ENCODE results near the gene ACIN1.
"Not testable (repeated sequence)": the region's sequence is repeated elsewhere in the genome, so short reads cannot be mapped to it uniquely, and the experiment has no call there.

Gene ACIN1

DNA sequence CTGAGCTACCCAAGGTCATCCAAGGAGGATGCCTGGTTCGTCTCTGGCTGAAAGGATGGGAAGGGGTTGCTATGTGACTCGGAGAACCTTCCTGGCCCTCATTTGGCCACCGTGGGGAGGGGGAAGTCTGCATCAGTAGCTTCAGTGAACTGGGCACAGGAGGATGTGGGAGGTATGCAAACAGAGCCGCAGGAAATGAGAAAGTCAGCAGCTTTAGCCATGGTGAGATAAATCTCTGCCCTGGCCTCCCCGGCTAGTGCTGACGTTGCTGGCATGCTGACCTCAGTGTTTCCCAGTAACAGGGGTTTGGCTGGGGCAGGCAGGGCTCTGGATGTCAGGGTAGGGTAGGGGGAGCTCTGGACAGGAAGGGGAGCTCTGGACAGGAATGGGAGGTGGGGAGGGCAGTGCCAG lies 26.4 kb upstream of the ACIN1 start:
- peak; percentile 12 for DNase-seq

DNA sequence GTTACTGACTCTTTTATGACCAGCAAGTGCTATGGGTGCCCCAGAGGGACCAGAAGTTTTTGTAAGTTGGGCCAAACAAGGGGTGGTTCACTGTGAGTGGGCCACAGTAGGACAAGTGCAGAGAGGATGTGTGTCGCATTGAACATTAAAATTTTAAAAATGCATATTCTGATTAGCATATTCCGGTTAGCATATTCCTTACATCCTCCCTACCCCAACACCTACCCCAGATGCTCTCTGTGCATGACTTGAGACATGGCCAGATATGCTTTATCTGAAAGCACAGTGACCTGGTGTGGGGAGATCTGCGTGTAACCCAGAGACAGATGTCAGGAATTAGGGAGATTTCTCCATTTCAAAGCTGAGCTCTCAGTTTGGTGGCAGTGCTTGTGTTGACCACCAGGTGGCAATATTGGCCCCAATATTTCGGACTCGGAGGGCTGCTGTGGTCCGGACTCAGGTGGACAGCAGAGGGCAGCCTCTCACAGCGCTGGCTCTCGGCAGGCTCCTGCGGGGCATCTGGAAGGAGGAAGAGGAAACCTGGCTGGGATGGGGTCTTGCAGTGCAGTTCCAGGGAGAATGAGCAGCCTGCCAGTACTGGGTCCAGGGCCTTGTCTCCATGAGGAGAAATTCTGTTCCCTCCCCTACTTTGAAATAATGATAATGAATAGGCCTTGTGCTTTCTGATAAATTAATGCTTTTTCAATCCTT lies 25.8 kb upstream of the ACIN1 start:
- peak; percentile 87 for DNase-seq

DNA sequence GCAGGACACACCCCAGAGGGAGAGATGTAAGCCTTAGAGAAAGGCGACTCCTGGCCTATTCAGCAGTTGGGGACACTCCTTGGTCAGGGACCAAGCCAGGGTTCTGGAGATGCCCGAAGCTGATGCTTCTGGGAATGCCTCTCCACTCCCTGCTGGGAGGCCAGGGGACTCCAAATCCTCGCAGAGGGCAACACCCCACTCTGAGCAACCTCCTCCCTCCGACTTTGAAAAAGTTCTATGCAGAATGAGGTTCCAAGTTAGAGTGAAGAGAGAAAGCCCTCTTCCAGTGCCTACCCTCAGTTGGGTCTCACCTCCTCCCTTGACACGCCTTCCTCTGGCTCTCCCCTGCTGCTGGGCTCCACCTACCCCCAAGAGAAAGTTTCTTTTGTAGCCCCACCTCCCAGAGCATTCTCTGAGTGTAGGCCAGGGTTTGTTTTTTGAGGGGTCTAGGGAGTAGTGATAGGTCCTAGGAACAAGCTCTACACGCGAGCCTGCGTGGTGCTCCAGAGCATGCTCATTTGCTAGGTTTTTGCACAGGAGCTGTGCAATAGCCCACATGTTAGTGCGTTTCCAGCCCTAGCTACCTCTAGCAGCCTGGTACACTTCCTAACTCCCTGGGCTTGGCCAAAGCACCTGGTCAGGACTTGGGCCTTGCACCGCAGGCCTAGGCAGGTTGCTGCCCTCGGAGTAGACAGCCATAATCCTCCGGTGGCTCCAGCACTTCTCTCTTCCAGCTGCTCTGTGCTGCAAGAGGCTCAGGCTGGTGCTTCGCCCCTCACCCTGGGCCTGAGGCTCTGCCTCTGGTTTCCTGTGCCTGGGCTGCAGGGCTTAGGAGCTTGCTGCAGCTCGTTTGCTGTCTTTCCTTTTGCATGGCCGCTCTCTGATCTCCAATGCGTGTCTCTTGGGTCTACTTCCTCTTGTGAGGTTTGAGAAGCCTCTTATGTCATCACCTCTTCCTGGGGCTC lies 24.7 kb upstream of the ACIN1 start:
- peak; percentile 31 for DNase-seq

DNA sequence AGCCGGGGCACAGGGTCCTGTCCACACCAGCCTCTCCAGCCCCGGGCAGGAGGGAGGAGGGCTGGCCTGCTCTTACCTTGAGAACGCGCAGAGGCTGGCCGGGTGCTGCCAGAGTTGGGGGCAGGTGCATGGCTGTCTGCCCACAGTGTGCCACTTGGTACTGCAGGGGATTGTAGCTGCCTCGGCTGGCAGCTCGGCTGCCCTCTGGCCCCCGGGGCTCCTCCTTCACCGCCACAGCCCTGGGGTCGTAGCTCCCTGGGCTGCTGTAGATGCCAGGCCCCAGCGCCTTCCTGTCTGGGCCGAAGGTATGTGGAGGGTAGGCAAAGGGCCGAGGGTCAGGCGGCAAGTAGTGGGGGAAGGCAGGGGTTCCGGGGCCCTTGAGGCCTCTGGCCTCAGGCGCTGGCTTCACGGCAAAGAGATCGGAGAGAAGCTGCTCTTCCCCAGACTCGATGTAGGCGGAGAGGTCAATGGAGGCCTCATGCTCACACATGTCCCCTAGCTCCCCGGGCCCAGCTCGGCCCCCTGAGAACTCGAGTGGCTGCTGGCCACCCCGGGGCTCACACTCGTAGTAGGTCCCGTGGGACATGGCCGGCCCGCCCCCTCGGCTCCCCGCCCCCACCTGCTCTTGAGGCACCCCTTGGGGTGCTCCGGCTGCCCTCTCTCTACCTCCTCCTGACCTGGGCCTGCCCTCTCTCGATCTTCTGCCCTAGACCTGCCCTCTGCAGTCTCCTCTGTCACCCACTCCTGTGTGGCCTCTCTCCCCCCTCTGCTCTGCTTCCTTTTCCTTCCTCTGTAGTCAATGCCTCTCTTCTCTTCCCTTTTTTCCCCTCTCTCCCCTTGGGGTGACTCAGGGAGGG lies 23.8 kb upstream of the ACIN1 start, which contains the start of gene CEBPE:
CEBPE (minus strand) TSS at position 750 of the 857 bp plus-strand sequence; CDS start at position 586, 164 bp downstream.
- DNase-seq: no peak

DNA sequence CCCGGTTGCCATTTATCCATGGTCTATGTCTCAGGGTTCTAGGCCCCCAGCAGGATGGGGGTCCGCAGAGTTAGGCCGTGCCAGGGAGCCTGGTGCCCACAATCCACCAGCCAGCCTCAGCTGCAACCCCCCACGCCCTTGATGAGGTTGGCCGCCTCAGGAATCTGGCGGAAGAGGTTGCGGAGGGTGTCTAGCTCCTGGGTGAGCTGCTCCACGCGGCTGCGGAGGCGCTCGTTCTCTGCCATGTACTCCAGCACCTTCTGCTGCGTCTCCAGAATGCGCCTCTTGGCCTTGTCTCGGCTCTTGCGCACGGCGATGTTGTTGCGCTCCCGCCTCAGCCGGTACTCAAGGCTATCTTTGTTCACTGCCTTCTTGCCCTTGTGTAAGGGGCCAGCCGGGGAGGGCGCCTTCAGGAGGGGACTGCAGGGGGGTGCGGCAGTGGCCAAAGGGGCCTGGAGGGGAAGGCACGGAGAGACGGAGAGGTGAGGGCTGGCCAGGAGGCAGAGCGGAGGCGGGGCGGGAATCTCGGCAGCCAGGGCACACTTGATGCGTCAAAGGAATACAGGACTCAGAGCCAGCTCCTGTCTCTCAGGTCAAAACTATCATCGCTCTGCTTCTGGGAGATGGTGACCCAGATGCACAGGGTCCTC lies 22.6 kb upstream of the ACIN1 start:
- DNase-seq: no peak

DNA sequence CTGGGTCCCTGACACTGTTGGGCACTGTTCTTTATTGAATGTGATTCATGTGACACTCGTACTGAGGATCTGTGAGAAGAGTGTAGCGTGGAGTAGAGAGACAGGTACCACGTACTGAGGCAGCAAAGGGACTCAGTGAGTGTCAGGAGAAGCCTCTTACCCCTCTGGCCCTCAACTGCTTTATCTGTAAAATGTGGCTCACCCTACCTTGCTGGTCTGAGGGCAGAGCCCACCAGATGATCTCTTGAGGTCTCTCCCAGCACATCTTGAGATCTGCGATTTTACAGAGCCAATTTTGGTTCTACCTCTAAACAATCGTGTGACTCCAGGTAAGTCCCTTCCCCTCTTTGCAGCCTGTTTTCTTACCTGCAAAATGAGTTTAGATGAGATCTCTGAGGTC lies 21.0 kb upstream of the ACIN1 start:
- DNase-seq: no peak

DNA sequence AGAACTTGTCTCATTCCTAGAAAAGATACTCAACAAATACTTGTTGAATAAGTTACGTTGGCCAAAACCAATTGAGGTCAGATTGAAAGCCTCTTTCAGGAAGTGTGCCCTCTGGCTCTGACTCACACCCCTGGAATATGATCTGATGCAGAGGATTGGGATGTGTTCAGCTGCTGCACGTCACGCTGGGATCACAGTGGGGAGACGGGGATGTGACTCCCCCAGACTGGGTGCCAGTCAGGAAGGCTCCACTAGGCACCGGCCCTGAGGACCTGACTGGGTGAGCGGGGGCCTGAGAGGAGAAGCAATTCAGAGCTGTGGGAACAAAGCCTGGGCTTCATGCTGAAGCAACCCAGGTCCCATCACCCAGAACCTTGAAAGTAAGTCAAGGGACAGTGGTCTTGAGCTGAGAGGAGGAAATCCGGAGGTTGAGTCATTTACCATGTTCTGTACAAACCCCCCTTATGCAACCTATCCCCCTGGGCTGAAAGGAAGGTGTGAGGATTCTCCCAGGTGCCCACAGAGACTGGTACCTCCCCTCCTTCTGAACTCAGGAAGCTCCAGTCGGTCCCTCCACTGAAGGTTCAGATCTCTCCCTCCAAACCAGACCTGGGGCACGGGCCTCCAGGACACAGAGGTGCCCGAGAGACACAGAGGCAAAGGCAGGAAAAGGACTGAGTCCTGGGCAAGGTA lies 20.2 kb upstream of the ACIN1 start:
- no peak for DNase-seq

DNA sequence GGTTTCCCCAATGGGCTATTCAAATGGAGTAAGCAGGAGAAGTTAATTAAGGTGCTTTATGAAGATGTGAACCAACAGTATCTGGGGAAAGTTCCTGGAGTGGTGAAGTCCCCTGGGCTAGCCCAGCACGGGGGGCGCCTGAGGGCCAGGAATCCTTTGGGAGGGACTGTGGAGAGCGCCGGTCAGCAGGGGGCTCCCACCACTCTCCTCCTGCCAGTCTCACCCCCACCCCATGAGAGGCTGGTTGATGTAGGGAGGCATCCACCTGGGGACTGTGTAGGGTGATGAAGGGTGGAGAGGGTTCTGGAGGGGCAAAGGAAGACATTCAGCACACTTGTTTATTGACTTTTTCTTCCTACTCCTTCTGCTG lies 19.7 kb upstream of the ACIN1 start:
- DNase-seq: no peak

DNA sequence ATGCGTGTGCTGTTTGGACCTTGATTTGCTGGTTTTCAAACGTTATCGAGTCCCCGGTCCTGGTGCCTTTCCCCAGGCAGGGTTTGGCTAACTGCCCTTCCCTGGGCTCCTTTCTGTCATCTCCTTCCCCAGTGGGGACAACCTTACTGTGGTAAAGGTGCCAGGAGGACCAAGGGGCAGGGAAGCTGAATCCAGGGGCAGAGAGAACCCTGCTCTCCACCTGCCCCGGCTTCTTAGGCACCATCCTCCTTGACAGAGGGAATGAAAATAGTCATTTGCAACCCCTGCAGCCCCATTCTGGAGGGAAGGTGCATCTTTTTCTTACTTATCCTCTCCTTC lies 19.2 kb upstream of the ACIN1 start:
- no peak for DNase-seq

DNA sequence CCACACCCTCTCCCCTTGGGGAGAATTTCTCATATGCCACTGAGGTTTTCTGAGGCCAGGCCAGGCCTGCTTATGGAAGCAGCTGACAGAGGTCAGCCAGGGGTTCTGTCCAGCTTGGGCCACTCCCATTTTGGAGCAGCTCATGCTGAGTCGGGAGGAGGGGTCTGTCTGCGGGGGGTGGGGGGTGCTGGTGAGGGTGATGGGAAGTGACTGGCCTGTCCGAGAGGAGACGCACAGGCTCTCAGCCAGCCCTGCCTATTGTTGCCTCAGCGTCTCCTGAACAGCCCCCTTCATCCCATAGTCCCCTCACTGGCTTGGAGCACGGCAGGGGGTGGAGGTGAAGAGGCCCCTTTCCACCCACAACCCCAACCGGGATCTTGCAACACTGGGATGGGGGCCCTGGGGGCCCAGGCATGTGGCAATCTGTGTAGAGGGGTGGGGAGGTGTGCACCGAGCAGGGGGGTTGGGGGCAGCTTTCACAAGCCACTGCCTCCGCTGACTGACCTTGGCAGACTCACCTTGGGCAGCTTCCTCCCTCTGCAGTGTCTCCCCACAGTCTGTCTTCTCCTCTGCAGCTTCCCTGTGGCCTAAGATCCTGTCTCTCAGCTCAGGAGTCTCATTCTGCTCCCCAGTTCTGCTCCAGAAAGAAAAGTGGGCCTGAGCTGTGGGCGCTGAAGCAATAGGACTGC lies 18.6 kb upstream of the ACIN1 start:
- no peak for DNase-seq

DNA sequence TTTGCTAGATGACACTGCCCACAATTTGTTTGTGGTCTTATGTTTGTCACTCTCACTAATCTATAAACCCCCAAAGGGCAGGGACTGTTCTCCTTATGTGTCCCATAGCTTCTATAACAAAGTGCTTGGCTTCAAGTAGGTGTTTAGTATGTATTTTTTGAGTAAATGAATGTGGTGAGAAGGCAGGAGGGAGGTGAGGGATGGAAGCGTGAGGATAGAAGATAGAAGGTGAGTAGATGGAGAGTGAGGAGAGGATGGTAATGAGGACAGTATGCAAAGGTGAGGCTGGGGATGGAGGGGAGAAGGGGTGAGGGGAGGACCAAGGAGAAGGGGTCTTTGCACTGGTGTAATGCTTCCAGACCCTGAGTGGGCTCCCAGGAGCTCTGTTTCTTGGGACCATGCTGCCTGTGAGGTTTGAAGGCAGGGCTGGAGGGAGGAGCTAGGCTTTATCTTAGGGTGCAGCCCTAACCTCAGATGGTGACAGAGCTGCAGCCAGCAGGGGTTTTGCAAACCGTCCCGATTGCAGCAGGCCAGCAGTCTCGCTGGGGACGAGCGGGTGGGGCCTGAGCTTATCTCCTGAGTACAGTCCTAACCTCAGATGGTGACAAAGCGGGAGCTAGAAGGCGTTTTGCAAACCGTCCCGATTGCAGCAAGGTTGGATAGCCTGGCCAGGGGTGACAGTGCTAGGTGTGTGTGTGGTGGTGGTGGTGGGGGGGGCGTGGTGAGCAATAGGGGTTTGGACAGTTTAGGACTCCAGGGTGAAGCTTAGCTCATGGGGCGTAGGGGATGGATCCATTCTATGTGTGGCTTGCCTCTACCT lies 17.6 kb upstream of the ACIN1 start:
- DNase-seq: no peak

DNA sequence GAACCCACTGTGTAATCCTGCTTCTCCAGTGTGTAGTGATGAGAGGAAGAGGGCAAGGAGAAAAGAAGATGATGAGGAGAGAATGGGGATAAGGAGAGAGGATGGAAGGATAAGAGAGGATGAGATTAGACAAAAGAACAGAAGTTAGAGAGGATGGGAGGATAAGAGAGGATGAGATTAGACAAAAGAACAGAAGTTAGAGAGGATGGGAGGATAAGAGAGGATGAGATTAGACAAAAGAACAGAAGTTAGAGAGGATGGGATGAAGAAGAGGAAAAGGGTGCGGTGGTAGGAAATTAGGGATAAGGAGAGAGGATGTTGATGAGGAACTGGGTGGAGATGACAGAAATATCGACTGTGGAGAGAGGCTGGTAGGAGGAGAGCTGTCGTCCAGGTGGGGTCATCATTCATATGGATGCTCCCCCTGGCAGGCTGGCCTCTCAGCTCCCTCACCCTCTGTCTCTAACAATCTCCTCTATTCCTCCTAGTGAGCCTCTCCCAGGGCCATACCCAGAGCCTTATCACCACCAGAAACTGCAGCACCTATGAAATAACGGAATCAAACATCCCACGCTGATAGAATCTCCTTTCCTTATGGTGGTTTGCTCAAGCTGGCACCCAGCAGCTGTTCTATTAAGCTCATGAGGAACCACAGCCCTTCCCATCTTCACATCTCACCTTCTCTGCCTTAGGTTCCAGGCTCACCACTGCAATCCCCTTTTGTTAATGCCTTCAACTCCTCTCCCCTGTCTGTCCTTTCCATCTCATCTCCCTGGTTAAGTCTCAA lies 15.8 kb upstream of the ACIN1 start:
- DNase-seq: no peak

DNA sequence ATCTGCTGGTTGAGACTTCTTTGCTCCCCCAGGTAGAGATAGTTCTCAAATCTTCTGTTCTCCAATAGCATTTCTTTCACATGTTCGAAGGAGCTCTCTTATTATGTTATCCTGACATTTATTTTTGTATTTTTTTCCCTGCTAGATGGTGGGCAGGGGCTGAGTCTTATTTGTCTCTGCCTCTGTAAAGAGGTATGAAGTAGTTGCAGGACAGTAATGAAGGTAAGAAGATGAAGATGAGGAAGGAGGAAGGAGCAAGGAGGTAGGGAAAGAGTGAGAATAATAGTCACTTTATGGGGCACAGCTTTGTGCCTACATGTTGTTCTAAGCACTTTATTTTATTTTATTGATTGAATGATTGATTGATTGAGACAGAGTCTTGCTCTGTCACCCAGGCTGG lies 14.8 kb upstream of the ACIN1 start:
- no peak for DNase-seq

DNA sequence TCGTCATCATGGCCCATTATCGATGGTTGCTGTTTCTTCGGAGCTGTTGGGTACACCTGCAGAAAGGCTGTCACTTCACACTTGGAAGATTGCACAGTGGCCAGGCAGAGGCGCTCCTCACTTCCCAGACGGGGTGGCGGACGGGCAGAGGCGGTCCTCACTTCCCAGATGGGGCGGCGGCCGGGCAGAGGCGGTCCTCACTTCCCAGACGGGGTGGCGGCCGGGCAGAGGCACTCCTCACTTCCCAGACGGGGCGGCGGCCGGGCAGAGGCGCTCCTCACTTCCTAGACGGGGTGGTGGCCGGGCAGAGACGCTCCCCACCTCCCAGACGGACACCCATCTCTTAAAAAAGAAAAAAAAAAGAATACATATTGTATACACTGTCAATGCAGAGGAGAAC lies 13.2 kb upstream of the ACIN1 start:
- DNase-seq: not testable (repeated sequence)

DNA sequence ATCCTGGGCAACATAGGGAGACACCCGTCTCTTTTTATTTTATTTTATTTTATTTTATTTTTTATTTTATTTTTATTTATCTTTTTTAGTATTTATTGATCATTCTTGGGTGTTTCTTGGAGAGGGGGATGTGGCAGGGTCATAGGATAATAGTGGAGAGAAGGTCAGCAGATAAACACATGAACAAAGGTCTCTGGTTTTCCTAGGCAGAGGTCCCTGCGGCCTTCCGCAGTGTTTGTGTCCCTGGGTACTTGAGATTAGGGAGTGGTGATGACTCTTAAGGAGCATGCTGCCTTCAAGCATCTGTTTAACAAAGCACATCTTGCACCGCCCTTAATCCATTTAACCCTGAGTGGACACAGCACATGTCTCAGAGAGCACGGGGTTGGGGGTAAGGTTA lies 12.7 kb upstream of the ACIN1 start:
- not testable (repeated sequence) for DNase-seq

DNA sequence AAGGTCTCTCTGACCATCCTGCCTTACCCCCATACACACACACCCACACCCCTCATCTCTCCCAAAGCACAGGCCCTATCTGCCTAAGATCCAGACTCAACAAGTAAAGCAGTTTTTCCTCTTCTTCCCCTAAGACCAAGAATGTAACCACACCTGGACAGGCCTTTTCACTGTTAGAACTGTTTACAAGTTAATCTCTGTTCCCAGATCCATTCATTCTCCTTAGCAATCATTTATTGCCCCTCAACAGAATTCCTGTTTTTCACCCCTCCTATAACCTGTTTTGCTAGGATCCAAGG lies 11.8 kb upstream of the ACIN1 start:
- DNase-seq: no peak

DNA sequence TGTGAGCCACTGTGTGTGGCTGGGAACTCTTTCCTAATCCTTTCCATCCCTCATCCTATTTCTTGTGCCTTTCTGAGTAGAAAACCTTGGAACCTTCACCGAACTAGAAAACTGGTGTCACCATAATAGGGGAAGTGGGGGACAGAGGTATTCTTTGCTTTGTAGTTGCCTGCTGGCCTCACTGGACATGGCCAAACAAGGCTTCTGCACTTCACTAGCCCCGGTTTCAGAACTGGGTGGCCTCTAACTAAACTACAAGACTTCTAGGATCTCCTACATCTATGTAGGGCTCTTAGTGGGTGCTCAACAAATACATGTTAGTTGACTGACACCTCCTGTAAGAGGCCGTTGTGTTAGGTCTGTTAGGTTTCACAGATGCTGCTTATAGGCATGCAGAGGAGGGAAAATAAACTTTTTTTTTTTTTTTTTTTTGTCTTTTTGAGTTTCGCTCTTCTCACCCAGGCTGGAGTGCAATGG lies 10.4 kb upstream of the ACIN1 start:
- DNase-seq: no peak

DNA sequence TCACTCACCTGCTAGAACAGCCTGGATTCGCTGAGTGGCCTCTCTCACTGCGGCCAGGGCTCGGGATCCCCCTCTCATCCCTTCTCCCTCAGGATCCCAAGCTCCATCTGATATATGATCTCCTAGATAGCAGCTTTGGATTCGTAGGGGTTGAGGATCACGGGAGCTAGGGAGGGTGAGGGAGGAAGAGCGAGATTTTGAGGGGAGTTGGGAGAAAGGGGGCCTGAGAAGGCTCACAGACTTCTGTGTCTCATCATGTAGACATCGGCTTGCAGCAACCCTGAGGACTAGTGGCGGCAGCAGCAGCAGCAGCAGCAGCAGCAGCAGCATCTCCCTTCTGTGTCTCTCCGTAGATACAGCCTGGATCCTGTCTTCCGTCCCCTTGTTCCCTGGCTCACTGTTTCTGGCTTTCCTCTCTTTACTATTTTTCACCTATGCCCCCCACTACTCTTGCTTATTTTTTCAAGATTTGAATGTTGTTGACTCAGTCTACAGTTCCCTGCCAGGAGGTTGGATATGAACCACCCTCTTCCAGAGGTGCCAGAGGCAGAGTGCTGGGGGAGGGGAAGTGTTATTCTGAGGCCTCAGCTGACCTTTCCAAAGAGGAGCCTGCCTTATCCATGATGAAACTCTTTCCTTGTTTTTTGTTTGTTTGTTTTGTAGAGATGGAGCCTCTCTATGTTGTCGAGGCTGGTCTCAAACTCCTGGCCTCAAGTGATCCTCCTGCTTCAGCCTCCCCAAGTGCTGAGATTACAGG lies 9.8 kb upstream of the ACIN1 start, which contains the start of gene CIROP:
CIROP (minus strand) TSS at position 399 of the 757 bp plus-strand sequence; CDS start at position 330, 69 bp downstream.
- DNase-seq: no peak

DNA sequence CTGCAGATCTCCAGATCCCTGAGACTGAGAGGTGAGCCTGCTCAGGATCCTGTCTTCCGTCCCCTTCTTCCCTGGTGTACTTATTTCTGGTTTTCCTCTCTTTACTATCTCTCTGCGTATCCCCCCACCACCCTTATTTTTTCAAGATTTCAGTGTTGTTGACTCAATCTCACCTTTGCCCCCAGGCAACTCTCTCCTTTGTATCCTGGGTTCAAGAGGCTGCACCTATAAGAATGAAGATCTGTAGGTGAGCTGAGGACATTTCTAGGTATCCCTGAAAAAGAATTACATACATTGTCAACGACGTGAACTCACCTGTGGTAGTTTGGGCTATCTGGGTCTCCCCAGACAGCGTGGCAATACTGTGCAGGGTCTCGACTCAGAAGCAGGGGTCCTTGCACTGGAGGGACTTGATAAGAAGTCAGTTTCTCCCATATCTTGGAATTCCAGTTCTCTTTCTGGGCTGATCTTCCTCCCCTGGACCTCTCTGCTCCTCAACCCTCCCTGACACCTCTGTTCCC lies 9.2 kb upstream of the ACIN1 start:
- no peak for DNase-seq
